ENCODE results near the gene CDV3.

Gene CDV3

GRCh38 chr3:133608388-133608787 is 34.9 kb downstream of the CDV3 start:
- DNase-seq, result no peak

- no peak for DNase-seq
Observed at GRCh38 chr3:133610031-133610430, 36.5 kb downstream of the CDV3 start.

- DNase-seq, result no peak
Observed at GRCh38 chr3:133611534-133611933, 38.0 kb downstream of the CDV3 start.

DNA sequence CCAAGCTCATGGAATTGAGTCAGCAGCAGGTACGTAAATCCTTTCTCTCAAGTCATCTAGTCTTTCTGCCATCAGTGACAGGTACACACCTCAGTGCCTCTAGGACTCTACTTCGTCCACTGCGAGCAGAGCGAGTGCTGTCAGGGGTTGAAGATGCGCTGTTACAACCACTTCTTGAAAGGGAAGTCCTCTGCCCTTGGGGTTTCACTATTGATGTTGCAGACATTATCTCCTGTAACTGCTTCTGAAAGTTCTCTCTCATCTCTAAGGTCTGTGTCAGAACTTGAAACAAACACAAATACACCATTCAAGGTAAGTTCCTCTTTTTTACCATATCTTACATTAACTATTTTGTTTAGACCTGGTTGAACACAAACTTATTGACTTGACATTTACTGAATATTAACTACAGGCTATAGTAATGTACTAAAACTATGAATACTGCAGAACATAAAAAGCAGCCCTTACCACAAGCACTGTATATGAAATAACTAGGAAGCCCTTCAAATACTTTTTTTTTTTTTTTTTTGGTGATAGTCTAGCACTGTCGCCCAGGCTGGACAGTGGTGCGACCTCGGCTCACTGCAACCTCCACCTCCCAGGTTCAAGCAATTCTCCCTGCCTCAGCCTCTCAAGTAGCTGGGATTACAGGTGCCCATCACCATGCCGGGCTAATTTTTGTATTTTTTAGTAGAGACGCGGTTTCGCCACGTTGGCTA is 46.7 kb downstream of the CDV3 start:
- DNase-seq, result no peak

GRCh38 chr3:133627789-133628188 is 54.3 kb downstream of the CDV3 start:
- DNase-seq, result no peak

DNA sequence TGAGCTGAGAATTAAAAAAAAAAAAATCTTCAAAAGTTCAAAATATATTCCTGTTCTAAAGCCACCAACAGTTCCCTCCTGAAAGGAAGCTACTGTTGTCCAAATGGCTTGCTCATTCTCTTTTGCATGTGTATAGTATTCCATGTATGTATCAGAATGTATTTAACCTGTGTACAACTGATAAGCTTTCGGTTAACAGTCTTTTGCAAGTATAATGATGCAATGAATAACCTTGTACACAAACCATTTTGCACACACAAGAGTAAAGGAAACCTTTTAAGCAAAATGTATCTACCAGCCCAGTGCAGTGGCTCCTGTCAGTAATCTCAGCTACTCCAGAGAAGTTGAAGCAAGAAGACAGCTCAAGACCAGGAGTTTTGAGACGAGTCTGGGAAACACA is 55.7 kb downstream of the CDV3 start:
- no peak for DNase-seq

DNA sequence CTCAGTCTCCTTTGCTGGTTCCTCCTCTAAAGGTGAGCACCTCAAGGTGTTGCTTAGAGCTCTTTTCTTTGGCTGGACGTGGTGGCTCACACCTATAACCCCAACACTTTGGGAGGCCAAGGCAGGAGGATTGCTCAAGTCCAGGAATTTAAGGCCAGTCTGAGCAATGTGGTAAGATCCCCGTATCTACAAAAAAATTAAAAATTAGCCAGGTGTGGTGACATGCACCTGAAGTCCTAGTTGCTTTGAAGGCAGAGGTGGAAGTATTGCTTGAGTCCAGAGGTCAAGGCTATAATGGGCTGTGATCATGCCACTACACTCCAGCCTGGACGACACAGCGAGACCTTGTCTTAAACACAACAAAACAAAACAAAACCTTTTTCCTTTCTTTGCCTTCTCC is 60.0 kb downstream of the CDV3 start:
- no peak for DNase-seq
